Measurements from ENCODE around the gene HSPA1L.
"Not testable (repeated sequence)": the region's sequence is repeated elsewhere in the genome, so short reads cannot be mapped to it uniquely, and the experiment has no call there.

The HSPA1L gene

DNA sequence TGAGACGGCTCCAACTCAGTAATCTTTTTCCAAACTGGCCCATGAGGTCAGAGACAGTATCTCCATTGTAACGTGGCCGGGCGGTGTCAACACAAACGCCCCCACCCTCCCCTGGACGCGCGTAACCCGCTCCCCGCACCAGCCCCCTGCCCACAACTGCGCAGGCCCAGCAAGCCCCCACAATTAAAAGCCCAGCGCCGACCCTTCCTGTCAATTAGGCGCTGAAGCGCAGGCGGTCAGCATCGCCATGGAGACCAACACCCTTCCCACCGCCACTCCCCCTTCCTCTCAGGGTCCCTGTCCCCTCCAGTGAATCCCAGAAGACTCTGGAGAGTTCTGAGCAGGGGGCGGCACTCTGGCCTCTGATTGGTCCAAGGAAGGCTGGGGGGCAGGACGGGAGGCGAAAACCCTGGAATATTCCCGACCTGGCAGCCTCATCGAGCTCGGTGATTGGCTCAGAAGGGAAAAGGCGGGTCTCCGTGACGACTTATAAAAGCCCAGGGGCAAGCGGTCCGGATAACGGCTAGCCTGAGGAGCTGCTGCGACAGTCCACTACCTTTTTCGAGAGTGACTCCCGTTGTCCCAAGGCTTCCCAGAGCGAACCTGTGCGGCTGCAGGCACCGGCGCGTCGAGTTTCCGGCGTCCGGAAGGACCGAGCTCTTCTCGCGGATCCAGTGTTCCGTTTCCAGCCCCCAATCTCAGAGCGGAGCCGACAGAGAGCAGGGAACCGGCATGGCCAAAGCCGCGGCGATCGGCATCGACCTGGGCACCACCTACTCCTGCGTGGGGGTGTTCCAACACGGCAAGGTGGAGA lies at the start of gene HSPA1L, which contains the start of gene HSPA1A:
Gene HSPA1L (minus strand): TSS at position 259 of the 814 bp plus-strand sequence. CDS start 3,311 bp downstream, outside the sequence.
Gene HSPA1A (plus strand): TSS at position 519 of the 814 bp plus-strand sequence. CDS start 214 bp downstream, at position 733.
- DNase-seq, result peak; percentile 70

GRCh38 chr6:31864818-31865204 lies 49.7 kb upstream of the HSPA1L start:
- DNase-seq, result no peak

DNA sequence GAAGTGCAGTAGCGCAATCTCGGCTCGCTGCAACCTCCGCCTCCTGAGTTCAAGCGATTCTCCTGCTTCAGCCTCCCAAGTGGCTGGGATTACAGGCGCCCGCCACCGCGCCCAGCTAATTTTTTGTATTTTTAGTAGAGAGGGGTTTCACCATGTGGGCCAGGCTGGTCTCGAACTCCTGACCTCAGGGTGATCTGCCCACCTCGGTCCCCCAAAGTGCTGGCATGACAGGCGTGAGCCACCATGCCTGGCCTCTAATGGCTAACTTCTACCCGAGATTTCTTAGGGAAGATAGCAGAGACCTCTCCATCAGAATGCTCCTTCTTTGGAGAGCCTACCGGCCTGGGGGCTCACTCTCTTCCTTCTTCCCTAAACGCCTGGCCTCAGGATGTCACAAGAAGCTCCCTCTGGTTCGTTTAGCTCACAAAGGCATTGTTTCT lies 49.1 kb upstream of the HSPA1L start:
- not testable (repeated sequence) for DNase-seq

- peak; percentile 99 for DNase-seq
Measured at GRCh38 chr6:31862344-31863235, 47.5 kb upstream of the HSPA1L start, which contains the start of gene NEU1. Gene NEU1, minus strand, starts transcription at chr6:31862821. Its CDS starts 45 bp downstream, at chr6:31862776.

- no peak for DNase-seq
Measured at GRCh38 chr6:31861919-31862343, 46.8 kb upstream of the HSPA1L start.

DNA sequence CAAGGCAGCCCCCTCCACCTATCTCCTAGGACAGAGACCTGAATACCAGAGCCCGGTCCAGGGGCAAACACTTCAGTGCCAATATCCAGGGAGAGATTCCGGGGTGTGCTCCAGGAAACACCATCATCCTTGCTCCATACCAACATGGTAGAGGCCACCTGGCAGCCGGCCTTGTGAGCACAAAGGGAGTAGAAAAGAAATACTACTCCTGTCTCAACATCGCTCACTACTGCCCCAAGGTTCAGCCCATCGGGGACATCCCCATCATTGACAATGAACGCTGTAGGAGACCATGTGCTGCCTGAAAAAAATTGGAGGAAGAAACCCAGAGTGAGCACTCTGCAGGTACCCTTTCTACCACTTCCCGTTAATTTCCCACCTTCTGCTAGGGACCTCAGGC lies 46.1 kb upstream of the HSPA1L start:
- no peak for DNase-seq

DNA sequence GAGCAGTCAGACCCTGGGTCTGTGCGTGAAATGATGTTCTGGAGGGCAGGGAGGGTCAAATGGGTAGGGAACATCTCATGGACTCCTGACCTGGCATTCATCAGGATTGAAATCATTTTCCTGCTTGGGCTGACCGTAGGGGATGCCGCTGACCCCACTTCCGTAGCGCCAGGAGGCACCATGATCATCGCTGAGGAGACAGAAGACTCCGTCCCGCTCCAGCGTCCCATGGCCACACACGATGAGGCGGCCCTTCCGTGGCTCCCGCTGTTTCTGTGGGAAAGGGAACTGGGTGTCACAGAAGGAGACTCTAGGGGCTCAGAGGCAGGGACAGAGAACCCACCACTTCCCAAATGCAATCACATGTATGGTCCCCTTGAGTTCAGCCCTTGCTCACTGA lies 45.3 kb upstream of the HSPA1L start:
- DNase-seq, result no peak

- no peak for DNase-seq
Measured at GRCh38 chr6:31859923-31860322, 44.8 kb upstream of the HSPA1L start.

- no peak for DNase-seq
Measured at GRCh38 chr6:31858707-31859106, 43.6 kb upstream of the HSPA1L start.

DNA sequence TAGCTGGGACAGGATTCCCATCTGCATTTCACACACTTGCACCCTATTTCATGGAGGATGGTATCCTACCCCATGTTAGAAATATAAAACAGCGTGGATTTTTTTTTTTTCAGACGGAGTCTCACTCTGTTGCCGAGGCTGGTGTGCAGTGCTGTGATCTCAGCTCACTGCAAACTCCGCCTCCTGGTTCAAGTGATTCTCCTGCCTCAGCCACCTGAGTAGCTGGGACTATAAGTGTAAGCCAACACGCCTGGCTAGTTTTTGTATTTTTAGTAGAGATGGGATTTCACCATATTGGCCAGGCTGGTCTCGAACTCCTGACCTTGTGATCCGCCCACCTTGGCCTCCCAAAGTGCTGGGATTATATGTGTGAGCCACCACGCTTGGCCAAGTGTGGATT lies 42.7 kb upstream of the HSPA1L start:
- not testable (repeated sequence) for DNase-seq

DNA sequence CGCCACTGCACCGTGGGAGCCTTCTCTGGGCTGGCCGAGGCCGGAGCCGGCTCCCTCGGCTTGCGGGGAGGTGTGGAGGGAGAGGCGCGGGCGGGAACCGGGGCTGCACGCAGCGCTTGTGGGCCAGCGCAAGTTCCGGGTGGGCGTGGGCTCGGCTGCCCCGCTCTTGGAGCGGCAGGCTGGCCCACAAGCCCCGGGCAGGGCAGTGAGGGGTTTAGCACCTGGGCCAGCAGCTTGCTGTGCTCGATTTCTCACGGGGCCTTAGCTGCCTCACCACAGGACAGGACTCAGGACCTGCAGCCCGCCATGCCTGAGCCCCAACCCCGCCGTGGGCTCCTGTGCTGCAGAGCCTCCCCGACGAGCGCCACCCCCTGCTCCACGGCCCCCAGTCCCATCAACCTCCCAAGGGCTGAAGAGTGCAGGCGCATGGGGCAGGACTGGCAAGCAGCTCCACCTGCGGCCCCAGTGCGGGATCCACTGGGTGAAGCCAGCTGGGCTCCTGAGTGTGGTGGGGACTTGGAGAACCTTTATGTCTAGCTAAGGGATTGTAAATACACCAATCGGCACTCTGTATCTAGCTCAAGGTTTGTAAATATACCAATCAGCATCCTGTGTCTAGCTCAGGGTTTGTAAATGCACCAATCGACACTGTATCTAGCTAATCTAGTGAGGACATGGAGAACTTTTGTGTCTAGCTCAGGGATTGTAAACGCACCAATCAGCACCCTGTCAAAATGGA lies 37.1 kb upstream of the HSPA1L start:
- not testable (repeated sequence) for DNase-seq

DNA sequence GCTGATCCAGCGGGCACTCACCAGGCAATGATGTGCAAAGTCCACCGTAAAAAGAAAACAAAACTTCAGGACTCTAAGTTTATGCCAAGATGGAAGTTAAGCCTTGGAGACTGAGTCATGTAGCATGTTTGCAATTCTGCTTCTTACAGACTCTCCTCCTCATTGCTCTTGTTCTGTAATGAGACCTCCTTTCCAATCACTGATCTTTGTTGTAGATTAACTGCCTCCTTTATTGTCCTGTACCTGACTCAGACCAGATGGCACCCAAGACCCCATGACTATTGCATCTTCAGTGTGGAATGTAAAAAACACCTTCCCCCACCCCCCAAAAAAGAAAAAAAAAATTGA lies 36.4 kb upstream of the HSPA1L start:
- no peak for DNase-seq

- DNase-seq, result no peak
Measured at GRCh38 chr6:31850765-31851484, 35.8 kb upstream of the HSPA1L start.

GRCh38 chr6:31847276-31847978 lies 32.3 kb upstream of the HSPA1L start:
- DNase-seq, result no peak

DNA sequence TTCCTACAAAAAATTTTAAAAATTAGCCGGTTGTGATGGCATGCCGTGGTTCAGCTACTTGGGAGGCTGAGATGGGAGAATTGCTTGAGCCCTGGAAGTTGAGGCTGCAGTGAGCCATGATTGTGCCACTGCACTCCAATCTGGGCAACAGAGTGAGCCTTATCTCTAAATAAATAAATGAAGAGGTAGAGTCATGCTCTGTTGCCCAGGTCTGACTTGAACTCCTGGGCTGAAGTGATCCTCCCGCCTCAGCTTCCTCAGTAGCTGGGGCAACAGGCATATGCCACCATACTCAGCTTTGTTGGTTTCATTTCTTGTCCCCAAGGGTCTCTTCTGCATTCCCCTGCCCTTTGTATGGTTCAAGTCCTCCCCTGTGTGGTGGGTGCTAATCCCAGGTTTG lies 29.4 kb upstream of the HSPA1L start:
- no peak for DNase-seq

GRCh38 chr6:31842053-31842452 lies 27.0 kb upstream of the HSPA1L start:
- no peak for DNase-seq

DNA sequence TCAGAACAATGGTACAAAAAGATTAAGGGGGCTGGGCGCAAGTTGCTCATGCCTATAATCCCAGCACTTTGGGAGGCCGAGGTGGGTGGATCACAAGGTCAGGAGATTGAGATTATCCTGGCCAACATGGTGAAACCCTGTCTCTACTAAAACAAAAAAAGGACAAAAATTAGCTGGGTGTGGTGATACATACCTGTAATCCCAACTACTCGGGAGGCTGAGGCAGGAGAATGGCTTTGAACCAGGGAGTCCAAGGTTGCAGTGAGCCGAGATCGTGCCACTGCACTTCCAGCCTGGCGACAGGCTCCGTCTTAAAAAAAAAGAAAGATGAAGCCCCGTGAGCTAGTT lies 24.7 kb upstream of the HSPA1L start:
- DNase-seq, result not testable (repeated sequence)

DNA sequence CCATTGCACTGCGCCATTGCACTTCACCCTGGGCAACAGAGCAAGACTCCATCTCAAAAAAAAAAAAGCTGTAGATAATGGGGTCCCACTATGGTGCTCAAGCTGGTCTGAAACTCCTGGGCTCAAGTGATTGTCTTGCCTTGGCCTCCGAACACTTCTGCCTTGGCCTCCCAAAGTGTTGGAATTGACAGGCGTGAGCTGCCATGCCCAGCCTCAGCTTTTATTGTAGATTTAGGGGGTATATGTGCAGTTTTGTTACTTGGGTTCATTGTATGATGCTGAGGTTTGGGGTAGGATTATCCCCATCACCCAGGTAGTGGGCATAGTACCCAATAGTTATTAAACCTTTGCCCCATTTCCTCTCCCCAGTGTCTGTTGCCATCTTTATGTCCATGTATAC lies 23.9 kb upstream of the HSPA1L start:
- no peak for DNase-seq

GRCh38 chr6:31838114-31838553 lies 23.1 kb upstream of the HSPA1L start:
- DNase-seq, result not testable (repeated sequence)

DNA sequence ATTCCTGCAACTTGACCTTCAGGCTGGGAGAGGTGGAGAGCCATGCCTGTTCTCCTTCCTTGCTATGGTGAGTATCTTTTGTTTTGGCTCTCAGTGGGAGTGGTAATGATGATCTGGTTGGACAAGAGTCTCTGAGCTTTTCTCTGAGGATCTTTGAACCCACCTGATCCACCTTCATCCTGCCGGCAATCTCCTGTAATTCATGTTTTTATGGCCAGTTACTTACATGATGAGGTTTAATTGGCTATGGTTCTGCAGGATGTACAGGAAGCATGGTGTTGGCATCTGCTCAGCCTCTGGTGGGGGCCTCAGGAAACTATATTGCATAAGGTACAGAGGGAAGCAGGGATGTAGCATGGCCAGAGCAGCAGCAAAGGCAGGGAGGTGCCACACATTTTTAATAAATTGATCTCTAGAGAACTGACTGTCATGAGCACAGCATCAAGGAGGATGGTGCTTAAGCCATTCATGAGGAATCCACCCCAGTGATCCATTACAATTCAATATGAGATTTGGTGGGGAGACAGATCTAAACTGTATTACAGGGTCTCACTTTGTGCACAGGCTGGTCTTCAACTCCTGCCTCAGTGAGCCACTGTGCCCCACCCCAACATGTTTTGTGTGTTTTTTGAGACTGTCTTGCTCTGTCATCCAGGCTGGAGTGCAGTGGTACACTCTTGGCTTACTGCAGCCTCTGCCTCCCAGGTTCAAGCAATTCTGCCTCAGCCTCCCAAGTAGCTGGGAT lies 22.5 kb upstream of the HSPA1L start:
- no peak for DNase-seq

Measured in activated CD4-positive, alpha-beta T cell treated with anti-CD3 and anti-CD28 coated beads for 48 hours (primary cell).